HG03175 (cell line): Measurements from ENCODE around the gene ASTN1.

ENCODE experiments used
- ATAC-seq: cut with Tn5 transposase; IDR thresholded peaks from one replicate; pipeline ENCODE4 v1.9.1; 2021; ENCODE audit warnings: mild to moderate bottlenecking, moderate library complexity; ENCODE audit not compliant: unreplicated experiment

Gene ASTN1

GRCh38 chr1:176847052-176847451, 317.5 kb downstream of the ASTN1 start:
- ATAC-seq: no peak

GRCh38 chr1:176843352-176844297, 320.9 kb downstream of the ASTN1 start:
- no peak for ATAC-seq

GRCh38 chr1:176841238-176841637, 323.3 kb downstream of the ASTN1 start:
- ATAC-seq: no peak

GRCh38 chr1:176839216-176839615, 325.3 kb downstream of the ASTN1 start:
- ATAC-seq: no peak

- no peak for ATAC-seq
Measured at GRCh38 chr1:176838276-176838995, 326.1 kb downstream of the ASTN1 start.

GRCh38 chr1:176837708-176838107, 326.8 kb downstream of the ASTN1 start:
- ATAC-seq: no peak

- ATAC-seq: no peak
Measured at GRCh38 chr1:176831150-176831549, 333.4 kb downstream of the ASTN1 start.

GRCh38 chr1:176829261-176829660, 335.3 kb downstream of the ASTN1 start:
- no peak for ATAC-seq

- ATAC-seq: no peak
Measured at GRCh38 chr1:176826265-176826664, 338.2 kb downstream of the ASTN1 start.

- ATAC-seq: no peak
Measured at GRCh38 chr1:176820391-176821031, 344.0 kb downstream of the ASTN1 start.

- no peak for ATAC-seq
Measured at GRCh38 chr1:176816232-176816631, 348.3 kb downstream of the ASTN1 start.

GRCh38 chr1:176815621-176816020, 348.9 kb downstream of the ASTN1 start:
- ATAC-seq: no peak

- ATAC-seq: no peak
Measured at GRCh38 chr1:176811511-176812288, 352.8 kb downstream of the ASTN1 start.

- ATAC-seq: no peak
Measured at GRCh38 chr1:176809292-176809691, 355.2 kb downstream of the ASTN1 start.
